KMS-11 (cell line): ENCODE data around the gene SLC39A3.
"Not testable (repeated sequence)": the region's sequence is repeated elsewhere in the genome, so short reads cannot be mapped to it uniquely, and the experiment has no call there.

ENCODE experiments used
- H2AFZ ChIP-seq: fragments of 200-600 bp; sonication (generic); 2 replicates; pipeline ENCODE4 v1.6.1; 2016; ENCODE audit warnings: antibody characterized with exemption, mixed run types, low read depth
- H3K27ac ChIP-seq: fragments of 200-600 bp; sonication (generic); 2 replicates; pipeline ENCODE4 v1.6.1; 2016; ENCODE audit warnings: mild to moderate bottlenecking, mixed run types
- H3K27me3 ChIP-seq: fragments of 200-600 bp; sonication (generic); 2 replicates; pipeline ENCODE4 v1.6.1; 2017; ENCODE audit warnings: mild to moderate bottlenecking, low read depth, mixed run types, moderate library complexity; ENCODE audit not compliant: insufficient read depth
- H3K36me3 ChIP-seq: fragments of 200-600 bp; sonication (generic); 2 replicates; pipeline ENCODE4 v1.6.1; 2017; ENCODE audit warnings: mild to moderate bottlenecking, mixed run types; ENCODE audit not compliant: insufficient read depth
- H3K4me1 ChIP-seq: fragments of 200-600 bp; sonication (generic); 2 replicates; pipeline ENCODE4 v1.6.1; 2016; ENCODE audit warnings: mild to moderate bottlenecking, low read depth, mixed run types; ENCODE audit not compliant: poor library complexity, severe bottlenecking
- H3K4me2 ChIP-seq: fragments of 200-600 bp; sonication (generic); 2 replicates; pipeline ENCODE4 v1.7.0; 2016; ENCODE audit warnings: mild to moderate bottlenecking, mixed run types
- H3K4me3 ChIP-seq: fragments of 200-600 bp; sonication (generic); IDR thresholded peaks from 2 replicates; pipeline ENCODE4 v1.6.1; 2017; ENCODE audit warnings: low read depth, low read length, mixed read lengths; ENCODE audit not compliant: insufficient read depth
- H3K79me2 ChIP-seq: fragments of 200-600 bp; sonication (generic); 2 replicates; pipeline ENCODE4 v1.6.1; 2016; ENCODE audit warnings: low read depth, mixed run types; ENCODE audit not compliant: insufficient read depth
- H3K9ac ChIP-seq: fragments of 200-600 bp; sonication (generic); 2 replicates; pipeline ENCODE4 v1.6.1; 2016; ENCODE audit warnings: mild to moderate bottlenecking, mixed run types
- H4K20me1 ChIP-seq: fragments of 200-600 bp; sonication (generic); 2 replicates; pipeline ENCODE4 v1.6.1; 2016; ENCODE audit warnings: mild to moderate bottlenecking, mixed run types; ENCODE audit not compliant: insufficient read depth
- TF ChIP-seq, protein P1 (sequence below): fragments of 200-600 bp; sonication (generic); conservative IDR thresholded peaks from 2 replicates; pipeline ENCODE4 v1.6.1; 2017; ENCODE audit warnings: low read depth, mild to moderate bottlenecking, antibody characterized with exemption, low read length, moderate library complexity, mixed read lengths

The SLC39A3 gene

DNA sequence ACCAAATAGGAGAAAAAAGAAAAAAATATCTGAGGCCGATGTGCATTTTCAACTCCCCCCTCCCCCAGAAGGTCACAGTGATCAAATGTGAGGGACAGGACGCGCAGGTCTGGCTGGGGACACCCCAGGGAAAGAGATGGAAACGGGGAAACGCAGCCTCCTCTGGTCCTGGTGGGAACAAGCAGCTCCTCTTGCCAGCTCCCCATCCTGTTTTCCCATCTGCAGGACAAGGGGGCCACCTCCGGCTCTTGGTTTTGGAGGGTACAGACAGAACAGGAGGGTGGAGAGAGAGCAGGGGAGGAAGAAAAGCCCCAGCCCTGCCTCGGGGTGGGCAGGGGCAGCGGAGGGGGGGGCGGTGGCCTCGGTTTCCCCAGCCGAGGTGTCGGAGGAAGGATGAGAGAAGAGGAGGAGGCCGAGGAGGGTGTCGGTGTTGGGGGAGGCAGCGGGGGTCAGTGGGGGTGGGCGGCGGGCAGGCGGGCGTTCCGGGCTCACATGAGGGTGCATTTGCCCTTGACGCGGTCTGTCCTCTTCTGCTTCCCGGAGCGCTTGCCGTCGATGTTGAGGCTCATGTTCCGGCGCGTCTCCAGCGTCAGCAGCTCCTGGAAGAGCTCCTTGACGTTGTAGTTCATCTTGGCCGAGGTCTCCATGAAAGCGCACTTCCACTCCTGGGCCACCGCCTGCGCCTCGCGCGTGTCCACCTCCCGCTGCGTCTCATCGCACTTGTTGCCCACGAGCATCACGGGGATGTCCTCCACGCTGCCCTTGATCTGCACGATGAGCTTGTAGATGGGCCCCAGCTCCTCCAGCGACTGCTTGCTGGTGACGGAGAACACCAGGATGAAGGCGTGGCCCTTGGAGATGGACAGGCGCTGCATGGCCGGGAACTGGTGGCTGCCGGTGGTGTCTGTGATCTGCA, 22.8 kb downstream of the SLC39A3 start:
- TF ChIP-seq, protein P1, sequence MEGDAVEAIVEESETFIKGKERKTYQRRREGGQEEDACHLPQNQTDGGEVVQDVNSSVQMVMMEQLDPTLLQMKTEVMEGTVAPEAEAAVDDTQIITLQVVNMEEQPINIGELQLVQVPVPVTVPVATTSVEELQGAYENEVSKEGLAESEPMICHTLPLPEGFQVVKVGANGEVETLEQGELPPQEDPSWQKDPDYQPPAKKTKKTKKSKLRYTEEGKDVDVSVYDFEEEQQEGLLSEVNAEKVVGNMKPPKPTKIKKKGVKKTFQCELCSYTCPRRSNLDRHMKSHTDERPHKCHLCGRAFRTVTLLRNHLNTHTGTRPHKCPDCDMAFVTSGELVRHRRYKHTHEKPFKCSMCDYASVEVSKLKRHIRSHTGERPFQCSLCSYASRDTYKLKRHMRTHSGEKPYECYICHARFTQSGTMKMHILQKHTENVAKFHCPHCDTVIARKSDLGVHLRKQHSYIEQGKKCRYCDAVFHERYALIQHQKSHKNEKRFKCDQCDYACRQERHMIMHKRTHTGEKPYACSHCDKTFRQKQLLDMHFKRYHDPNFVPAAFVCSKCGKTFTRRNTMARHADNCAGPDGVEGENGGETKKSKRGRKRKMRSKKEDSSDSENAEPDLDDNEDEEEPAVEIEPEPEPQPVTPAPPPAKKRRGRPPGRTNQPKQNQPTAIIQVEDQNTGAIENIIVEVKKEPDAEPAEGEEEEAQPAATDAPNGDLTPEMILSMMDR: no peak
- no peaks in the 10 kb centered on the region for H3K36me3 ChIP-seq
- no peak overlapping the region for H3K4me3 ChIP-seq
- H3K27me3 ChIP-seq: peaks cover 8% of the 10 kb centered on the region; the same call in 1 of the 2 replicates
- no peak overlapping the region for H3K27ac ChIP-seq
- no peak overlapping the region for H3K4me2 ChIP-seq
- H3K4me1 ChIP-seq: no peaks in the 10 kb centered on the region
- no peaks in the 10 kb centered on the region for H3K79me2 ChIP-seq
- H3K9ac ChIP-seq: no peak overlapping the region
- H4K20me1 ChIP-seq: no peaks in the 10 kb centered on the region
- H2AFZ ChIP-seq: no peak overlapping the region

- Histone ChIP-seq H3K4me3 (no peak overlapping the region), H4K20me1 (no peaks in the 10 kb centered on the region), H3K79me2 (no peaks in the 10 kb centered on the region), H3K27me3 (0 out of 2 replicates have a peak, but pooled peaks cover 3% of the 10 kb centered on the region), H3K9ac (no peak overlapping the region), H2AFZ (no peak overlapping the region), H3K27ac (no peak overlapping the region), H3K4me2 (no peak overlapping the region), H3K36me3 (no peaks in the 10 kb centered on the region), H3K4me1 (no peaks in the 10 kb centered on the region)
- TF ChIP-seq, protein P1: no peak
Measured at GRCh38 chr19:2716275-2716650, 23.6 kb downstream of the SLC39A3 start.

DNA sequence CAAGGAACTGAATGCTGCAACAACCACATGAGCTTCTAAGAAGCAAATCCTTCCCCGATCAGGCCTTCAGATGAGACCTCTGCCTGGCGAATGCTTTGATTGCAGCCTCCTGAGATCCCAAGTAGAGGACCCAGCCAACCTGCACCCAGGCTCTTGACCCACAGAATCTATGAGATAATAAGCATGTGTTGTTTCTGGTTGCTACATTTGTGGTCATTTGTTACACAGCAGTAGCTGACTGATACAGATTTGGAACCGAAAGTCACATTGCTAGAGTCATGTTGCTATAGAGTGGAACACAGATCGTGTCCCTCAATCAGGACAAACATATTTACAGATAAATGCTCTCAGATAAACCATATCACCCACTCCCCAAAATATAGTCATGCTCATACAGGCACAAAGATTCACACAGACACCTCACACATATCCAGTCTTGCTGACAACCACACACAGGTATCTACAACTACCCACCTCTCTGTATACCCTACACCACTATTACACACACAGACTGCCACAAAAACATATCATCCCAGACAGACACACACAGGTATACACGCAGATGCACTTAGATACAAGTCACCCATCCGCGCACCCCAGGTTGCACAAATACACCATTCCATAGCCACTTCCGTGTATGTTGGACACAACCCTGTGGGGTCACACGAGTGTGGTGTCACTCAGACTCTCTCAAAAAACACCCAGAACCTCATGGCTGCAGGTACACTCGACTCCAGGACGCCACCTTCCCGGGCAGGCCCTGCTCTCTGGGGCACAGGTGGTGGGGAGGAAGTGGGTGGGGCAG, 24.1 kb downstream of the SLC39A3 start:
- TF ChIP-seq, protein P1: no peak
- no peak overlapping the region for H3K9ac ChIP-seq
- no peaks in the 10 kb centered on the region for H4K20me1 ChIP-seq
- H3K4me3 ChIP-seq: no peak overlapping the region
- no peak overlapping the region for H3K27ac ChIP-seq
- H3K79me2 ChIP-seq: no peaks in the 10 kb centered on the region
- no peaks in the 10 kb centered on the region for H3K4me1 ChIP-seq
- 0 out of 2 replicates have a peak, but pooled peaks cover 3% of the 10 kb centered on the region for H3K27me3 ChIP-seq
- no peak overlapping the region for H3K4me2 ChIP-seq
- no peaks in the 10 kb centered on the region for H3K36me3 ChIP-seq
- no peak overlapping the region for H2AFZ ChIP-seq

DNA sequence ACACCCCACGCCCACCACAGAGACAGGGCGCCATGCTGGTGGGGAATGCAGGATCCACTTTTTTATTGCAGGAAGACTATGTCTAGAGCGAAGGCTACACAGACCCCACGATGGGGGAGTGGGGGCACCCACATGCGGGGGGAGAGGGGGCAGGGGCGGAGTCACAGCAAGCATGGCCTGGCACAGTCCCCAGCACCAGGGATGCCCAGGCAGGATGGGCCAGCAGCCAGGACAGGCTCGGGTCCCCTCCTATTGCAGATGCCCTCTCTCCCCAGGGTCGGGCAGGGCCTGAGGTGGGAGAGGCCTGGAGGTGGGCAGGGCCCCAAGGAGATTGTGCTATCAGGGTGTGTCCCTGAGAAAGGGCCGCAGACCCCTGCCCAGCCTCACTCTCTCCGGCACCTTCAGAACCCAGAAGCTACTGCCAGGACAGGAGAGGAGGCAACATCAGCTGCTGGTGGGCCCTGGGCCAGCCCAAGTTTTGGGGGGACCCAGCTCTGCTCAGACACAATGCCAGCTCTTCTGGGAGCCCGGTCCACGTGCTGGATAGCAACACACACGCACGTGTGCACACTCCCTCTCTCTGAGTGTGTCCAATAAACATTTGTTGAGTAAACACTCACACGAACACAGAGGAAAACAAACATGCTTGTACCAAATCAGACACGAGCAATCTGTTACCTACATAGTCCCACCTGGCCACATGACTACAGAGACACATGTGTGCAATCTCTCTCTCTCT, 25.1 kb downstream of the SLC39A3 start:
- no peak overlapping the region for H3K4me3 ChIP-seq
- no peaks in the 10 kb centered on the region for H3K79me2 ChIP-seq
- no peak overlapping the region for H3K4me2 ChIP-seq
- no peak overlapping the region for H3K27ac ChIP-seq
- H3K9ac ChIP-seq: no peak overlapping the region
- H2AFZ ChIP-seq: no peak overlapping the region
- H3K27me3 ChIP-seq: 0 out of 2 replicates have a peak, but pooled peaks cover 3% of the 10 kb centered on the region
- H3K4me1 ChIP-seq: no peaks in the 10 kb centered on the region
- TF ChIP-seq, protein P1: no peak
- no peaks in the 10 kb centered on the region for H4K20me1 ChIP-seq
- no peaks in the 10 kb centered on the region for H3K36me3 ChIP-seq

DNA sequence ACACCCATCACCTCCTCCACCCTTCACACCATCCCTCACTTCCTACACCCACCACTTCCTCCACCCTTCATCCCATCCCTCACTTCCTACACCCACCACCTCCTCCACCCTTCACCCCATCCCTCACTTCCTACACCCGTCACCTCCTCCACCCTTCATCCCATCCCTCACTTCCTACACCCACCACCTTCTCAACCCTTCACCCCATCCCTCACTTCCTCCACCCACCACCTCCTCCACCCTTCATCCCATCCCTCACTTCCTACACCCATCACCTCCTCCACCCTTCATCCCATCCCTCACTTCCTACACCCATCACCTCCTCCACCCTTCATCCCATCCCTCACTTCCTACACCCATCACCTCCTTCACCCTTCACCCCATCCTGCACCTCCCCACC, 25.7 kb downstream of the SLC39A3 start:
- H2AFZ ChIP-seq, H4K20me1 ChIP-seq, H3K79me2 ChIP-seq, H3K4me2 ChIP-seq, H3K27me3 ChIP-seq, H3K4me3 ChIP-seq, H3K9ac ChIP-seq, H3K36me3 ChIP-seq, H3K27ac ChIP-seq, H3K4me1 ChIP-seq: not testable (repeated sequence)

GRCh38 chr19:2713170-2713569, 26.6 kb downstream of the SLC39A3 start:
- not testable (repeated sequence) for H3K4me2 ChIP-seq, H3K79me2 ChIP-seq, H3K36me3 ChIP-seq, H3K4me3 ChIP-seq, H3K27me3 ChIP-seq, H4K20me1 ChIP-seq, H3K27ac ChIP-seq, H3K9ac ChIP-seq, H3K4me1 ChIP-seq, H2AFZ ChIP-seq
